H1 (cell line): Measurements from ENCODE around the gene PSMB5. TPM values are rescaled to one million over a fixed set of nuclear protein-coding genes. Genes with fewer than 3 reads are reported as not detected.

Source experiments
- CTCF ChIP-seq, 3 experiments: IDR thresholded peaks; 1 replicate in 2 of 3; 2 replicates in 1 of 3; pipeline versions ENCODE4 v1.5.1 to v1.6.1; 2011; ENCODE audit warnings: low read length in 3 of 3, mild to moderate bottlenecking in 3 of 3, inconsistent platforms in 2 of 3, low read depth in 1 of 3, moderate library complexity in 1 of 3; ENCODE audit not compliant: insufficient read depth in 1 of 3; ENCODE audit errors: control extremely low read depth in 1 of 3
- polyA plus RNA-seq, 7 experiments: library from polyadenylated mRNA; depleted of rRNA in 3 of 7; stranded (reverse) in 5 of 7; unstranded in 2 of 7; fragments of >200 nt in 5 of 7; fragments of 200-250 nt in 2 of 7; gene quantifications; 1 replicate in 5 of 7; 2 replicates in 1 of 7; 4 replicates in 1 of 7; pipeline versions ENCODE4 v1.2.1 to v1.2.3, GENCODE V29; 2011 to 2013; ENCODE audit warnings: missing spikeins in 2 of 7, mixed read lengths in 2 of 7
- total RNA-seq: library from RNA; stranded (reverse); fragmentation: NEBNext Ultra II Directional; extraction: Animal tissue kit (Norgen Biotek cat#: 25700); gene quantifications from 2 replicates; pipeline ENCODE4 v1.2.1, GENCODE V29; 2021

The PSMB5 gene
- total and polyA plus RNA-seq, 2 of the 8 experiments (the other 6 are each of a cell fraction or from before 2014, with no cell fraction given): 254 to 510 TPM

DNA sequence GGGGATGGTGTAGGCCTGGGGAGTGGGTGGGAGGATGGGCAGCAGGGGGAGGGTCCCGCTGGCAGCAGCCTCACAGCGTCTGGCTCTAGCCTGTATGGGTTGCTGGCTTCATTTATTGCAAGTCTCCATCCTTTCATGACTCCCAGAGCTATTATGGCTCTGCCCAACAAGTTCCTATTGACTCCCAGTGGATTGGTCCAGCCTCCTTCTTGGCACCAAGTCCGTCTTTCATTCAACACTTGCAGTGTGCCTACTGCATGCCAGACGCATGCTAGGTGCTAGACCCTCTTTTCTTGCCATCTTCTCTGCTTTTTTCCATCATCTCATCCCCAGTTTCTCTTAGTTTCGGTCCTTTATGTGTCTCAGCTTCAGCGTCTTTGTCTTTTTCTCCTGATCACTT lies 8.4 kb upstream of the PSMB5 start (continued):
- no peak for TF ChIP-seq CTCF (IDR thresholded peaks at IDR 0.05; ENCODE audit: control extremely low read depth in 1 of 3, insufficient read depth in 1 of 3, low read depth in 1 of 3, low read length in 3 of 3)
